ENCODE results near the gene ELFN1.

GRCh38 chr7:1735806-1736483, 65.9 kb downstream of the ELFN1 start:
- no peak for TF ChIP-seq CTCF (IDR thresholded peaks at IDR 0.05 in 4 of 5, conservative IDR thresholded peaks at IDR 0.05 in 1 of 5)
- no peak for TF ChIP-seq POLR2A (IDR thresholded peaks at IDR 0.05)

Measured in gastrocnemius medialis (tissue), 4 donors.